Epithelial cell of umbilical artery (primary cell): Measurements from ENCODE around the gene PTGES3L. TPM values are rescaled to one million over a fixed set of nuclear protein-coding genes. Genes with fewer than 3 reads are reported as not detected.

ENCODE experiments used
- total RNA-seq: library from RNA; depleted of rRNA; stranded (reverse); fragments of >200 nt; gene quantifications from 2 replicates; pipeline ENCODE4 v1.2.3, GENCODE V29; 2014

PTGES3L gene
- total RNA-seq = 0.65 TPM in 1 of 2 replicates, not detected in the other

GRCh38 chr17:42979511-42980273 is at the start of gene PTGES3L:
Gene PTGES3L, minus strand, starts transcription at chr17:42980080. Its CDS starts 27 bp downstream, at chr17:42980053.

DNA sequence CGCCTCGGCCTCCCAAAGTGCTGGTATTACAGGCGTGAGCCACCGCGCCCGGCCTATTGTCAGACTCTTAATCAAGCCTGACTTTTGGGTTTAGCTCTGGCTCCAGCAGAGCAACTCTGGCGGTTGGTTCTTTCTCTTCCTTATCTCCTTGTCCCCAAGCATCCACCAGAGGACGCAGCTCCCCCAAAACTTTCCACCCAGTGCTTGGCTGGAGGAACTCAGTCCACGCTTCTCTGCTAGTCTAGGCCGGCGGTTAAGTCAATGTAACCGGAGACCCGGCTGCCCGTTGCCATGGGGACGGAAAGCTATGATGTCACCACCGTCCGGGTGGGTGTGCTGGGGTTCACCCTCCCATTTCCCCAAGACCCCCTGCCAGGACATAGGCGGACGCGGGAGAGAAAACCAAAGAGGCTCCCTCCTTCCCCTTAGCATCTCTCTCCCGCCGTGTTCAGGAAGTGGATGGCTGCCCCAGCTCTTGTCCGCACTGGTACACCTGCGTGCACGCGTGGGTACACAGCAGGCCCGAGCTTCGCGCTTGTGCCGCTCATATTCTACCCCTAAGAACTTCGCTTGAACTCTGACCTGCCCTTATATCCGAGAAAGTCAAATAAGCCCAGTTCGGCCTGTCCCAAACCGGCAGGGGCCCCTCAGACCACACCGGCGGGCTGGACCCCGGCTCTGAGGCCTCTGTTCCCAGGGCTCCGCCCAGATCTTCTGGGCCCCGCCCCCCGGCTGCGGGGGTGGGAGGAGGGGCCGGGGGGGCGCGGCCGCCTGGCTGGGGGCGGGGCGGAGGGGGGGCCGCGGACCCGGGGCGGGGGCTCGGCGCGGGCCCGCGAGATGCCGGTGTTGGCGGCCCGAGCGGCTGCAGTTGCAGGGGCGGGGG is 44.8 kb upstream of the PTGES3L start, which contains the start of gene RND2:
Gene RND2, plus strand, starts transcription at position 825 of the 883 bp plus-strand sequence. CDS start 117 bp downstream, outside the sequence.

DNA sequence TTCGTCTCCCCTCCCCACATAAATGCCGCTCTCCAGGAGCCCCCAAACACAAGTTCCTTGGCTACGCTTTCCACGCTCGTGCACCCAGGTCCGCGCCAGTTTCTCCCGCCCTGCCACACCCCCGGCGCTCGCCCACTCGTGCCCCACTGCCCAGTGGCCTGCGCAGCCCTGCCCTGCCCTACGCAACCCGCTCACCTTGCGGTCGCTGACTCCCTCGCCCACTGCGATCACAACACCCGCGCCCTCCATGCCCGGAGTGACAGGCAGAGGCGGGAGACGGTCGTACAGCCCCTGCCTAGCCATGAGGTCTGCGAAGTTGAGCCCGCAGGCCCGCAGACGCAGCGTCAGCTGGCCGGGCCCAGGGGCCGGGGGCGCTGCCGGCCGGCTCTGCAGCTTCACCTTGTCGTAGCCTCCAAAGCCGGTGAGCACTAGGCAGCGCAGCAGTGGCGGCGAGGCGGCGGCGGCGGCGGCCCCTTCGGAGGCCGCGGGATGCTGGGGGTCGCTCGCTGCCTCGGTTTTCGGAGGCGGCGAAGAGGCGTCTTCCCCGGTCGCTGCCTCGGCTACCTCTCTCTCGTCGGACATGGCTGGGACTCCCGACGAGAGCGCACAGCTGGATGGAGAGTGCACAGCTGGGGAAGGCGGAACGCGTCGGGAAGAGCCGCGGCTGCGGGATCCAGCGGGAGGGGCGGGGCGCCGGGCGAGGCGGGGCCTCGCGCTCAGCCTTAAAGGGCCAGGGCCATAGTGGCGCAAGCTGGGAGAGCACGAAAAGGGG is 42.0 kb upstream of the PTGES3L start, which contains the start of gene VAT1:
Gene VAT1, minus strand, starts transcription at position 645 of the 772 bp plus-strand sequence. Its CDS starts 63 bp downstream, at position 582.

DNA sequence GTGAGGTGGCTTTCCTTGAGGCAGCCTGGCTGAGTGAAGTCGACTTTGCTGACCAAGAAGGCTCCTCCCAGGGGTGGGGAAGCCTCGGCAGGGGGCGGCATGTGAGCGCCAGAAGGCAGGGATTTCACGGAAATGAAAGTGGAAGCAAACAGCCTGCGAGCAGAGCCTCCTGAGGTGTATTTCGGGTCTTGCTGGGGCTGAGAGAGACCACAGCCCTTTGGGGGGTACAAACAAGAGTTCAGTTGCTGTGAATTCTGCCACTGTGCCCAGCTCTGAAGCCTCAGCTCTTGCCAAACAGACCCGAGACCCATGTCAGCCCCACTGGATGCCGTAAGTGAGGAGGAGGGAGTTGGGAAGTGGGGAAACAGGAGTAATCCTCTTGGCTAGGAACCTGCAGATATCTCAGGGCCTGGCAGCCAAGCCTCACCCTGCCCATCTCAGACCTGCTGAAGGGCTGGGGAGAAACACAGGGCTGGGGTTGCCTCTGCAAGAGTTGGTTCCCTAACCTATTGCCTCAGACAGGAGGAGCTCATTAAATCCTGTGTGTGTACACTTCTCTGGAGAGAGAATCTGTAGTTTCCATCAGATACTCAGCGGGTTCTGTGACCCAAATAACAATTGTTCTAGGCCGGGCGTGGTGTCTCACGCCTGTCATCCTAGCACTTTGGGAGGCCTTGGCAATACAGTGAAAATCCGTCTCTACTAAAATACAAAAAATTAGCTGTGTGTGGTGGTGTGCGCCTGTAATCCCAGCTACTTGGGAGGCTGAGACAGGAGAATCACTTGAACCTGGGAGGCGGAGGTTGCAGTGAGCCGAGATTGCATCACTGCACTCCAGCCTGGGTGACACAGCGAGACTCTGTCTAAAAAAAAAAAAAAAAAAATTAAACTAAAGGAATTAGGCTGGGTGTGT is 27.0 kb upstream of the PTGES3L start, which contains the start of gene IFI35:
Gene IFI35, plus strand, starts transcription at position 146 of the 913 bp plus-strand sequence. Its CDS starts 164 bp downstream, at position 310.

GRCh38 chr17:42997984-42998938 is 18.4 kb upstream of the PTGES3L start, which contains the start of gene RPL27:
Gene RPL27, plus strand, starts transcription at chr17:42998419. Its CDS starts 332 bp downstream, at chr17:42998751.

GRCh38 chr17:42980274-42980765 is 440 bp upstream of the PTGES3L start, which contains the start of gene RUNDC1:
Gene RUNDC1, plus strand, starts transcription at chr17:42980565. Its CDS starts 12 bp downstream, at chr17:42980577.

DNA sequence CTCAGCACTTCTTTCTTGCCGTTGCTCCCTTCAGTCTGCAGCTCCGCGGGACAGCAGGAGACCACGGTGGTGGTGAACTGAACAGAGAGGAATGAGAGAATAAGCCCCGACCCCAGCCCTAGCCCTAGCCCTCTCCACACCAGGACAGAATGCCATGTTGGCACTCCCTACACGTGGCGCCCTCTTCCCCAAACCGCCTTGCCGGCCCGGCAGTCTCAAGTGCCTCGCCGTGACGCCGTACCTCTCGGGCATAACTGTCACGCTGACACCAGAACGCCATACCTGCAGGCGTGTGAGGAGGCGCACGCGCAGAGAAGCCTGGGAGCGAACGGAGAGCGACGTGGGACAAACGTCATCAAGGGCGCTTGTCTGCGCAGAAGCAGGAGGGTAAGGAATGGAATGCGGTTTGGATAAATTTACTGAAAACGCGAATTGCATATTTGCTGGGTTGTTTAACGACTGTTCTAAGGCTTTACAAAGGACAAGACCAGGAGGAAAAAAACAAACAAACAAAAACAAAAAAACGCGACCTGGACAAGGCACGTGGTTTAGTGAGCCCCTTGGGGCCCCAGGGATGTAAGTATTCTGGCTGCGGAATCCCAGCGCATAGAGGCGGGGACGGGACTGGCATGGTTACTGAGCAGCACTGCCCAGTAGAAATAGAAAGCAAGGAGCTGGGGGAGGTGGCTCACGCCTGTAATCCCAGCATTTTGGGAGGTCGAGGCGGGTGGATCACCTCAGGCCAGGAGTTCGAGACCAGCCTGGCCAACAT is 15.5 kb downstream of the PTGES3L start, which contains the start of gene AARSD1:
Gene AARSD1, minus strand, starts transcription at position 294 of the 772 bp plus-strand sequence. Its CDS starts 14 bp downstream, at position 280.

Other genes with a start within 250 kb of the PTGES3L start
- 5.8 and 14.0 TPM in 2 replicates for gene EZH1, start 235.0 kb downstream of the PTGES3L start, total RNA-seq
- gene RAMP2, start 218.9 kb downstream of the PTGES3L start, total RNA-seq = 1.9 and 5.2 TPM in 2 replicates
- gene VPS25, start 206.6 kb downstream of the PTGES3L start, total RNA-seq = 61.4 and 62.2 TPM in 2 replicates
- 0.32 and 0.76 TPM in 2 replicates for gene WNK4, start 199.5 kb downstream of the PTGES3L start, total RNA-seq
- gene COA3, start 181.4 kb downstream of the PTGES3L start, total RNA-seq = 88.4 and 101 TPM in 2 replicates
- gene CNTD1, start 181.2 kb downstream of the PTGES3L start, total RNA-seq = 0.32 TPM in 1 of 2 replicates, not detected in the other
- gene BECN1, start 155.8 kb downstream of the PTGES3L start, total RNA-seq = 127 and 198 TPM in 2 replicates
- 91.3 and 127 TPM in 2 replicates for gene PSME3, start 146.7 kb downstream of the PTGES3L start, total RNA-seq
- gene AOC2, start 135.5 kb downstream of the PTGES3L start, total RNA-seq = 0.32 and 0.46 TPM in 2 replicates
- under 0.01 and 0.15 TPM in 2 replicates for gene AOC3, start 128.9 kb downstream of the PTGES3L start, total RNA-seq
- not detected in 2 replicates for gene G6PC1, start 79.3 kb downstream of the PTGES3L start, total RNA-seq
- 25.7 and 34.2 TPM in 2 replicates for gene AARSD1, start 15.6 kb downstream of the PTGES3L start, total RNA-seq
- 8.8 and 12.6 TPM in 2 replicates for gene RUNDC1, start 485 bp upstream of the PTGES3L start, total RNA-seq
- gene RPL27, start 18.3 kb upstream of the PTGES3L start, total RNA-seq = 928 and 1,618 TPM in 2 replicates
- 15.3 and 91.0 TPM in 2 replicates for gene IFI35, start 26.7 kb upstream of the PTGES3L start, total RNA-seq
- 160 and 194 TPM in 2 replicates for gene VAT1, start 42.3 kb upstream of the PTGES3L start, total RNA-seq
- gene RND2, start 45.2 kb upstream of the PTGES3L start, total RNA-seq = under 0.01 and 0.46 TPM in 2 replicates
- 14.6 and 26.3 TPM in 2 replicates for gene BRCA1, start 145.3 kb upstream of the PTGES3L start, total RNA-seq
- gene NBR1, start 191.1 kb upstream of the PTGES3L start, total RNA-seq = 87.1 and 103 TPM in 2 replicates
- gene TMEM106A, start 231.8 kb upstream of the PTGES3L start, total RNA-seq = 1.9 and 2.9 TPM in 2 replicates
- not detected in 2 replicates for gene CCDC200, start 248.5 kb upstream of the PTGES3L start, total RNA-seq